Measurements from ENCODE around the gene POMC.
"Not testable (repeated sequence)": the region's sequence is repeated elsewhere in the genome, so short reads cannot be mapped to it uniquely, and the experiment has no call there.

POMC gene

DNA sequence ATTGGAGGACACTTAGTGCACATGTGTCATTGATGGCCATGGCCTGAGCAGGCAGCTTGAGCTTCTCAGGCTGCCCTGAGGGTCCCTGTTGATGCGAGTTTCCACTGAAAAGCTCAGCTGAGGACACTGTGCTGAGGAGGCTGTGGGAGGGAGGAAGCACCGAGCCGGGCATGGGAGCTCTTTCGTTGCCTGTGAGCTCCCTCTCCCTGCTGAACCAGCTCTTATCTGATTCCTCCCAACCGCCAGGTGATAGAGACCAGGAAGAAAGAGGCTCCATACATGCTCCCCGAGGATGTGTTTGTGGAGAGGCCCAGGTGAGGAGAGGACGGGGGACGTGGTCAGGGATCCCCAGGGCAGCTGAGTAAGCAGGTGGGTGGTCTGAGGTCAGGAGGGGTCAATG is 27.3 kb downstream of the POMC start:
- no peak for FAIRE-seq
- no peak for DNase-seq (ENCODE audit: insufficient read length, low spot score)

DNA sequence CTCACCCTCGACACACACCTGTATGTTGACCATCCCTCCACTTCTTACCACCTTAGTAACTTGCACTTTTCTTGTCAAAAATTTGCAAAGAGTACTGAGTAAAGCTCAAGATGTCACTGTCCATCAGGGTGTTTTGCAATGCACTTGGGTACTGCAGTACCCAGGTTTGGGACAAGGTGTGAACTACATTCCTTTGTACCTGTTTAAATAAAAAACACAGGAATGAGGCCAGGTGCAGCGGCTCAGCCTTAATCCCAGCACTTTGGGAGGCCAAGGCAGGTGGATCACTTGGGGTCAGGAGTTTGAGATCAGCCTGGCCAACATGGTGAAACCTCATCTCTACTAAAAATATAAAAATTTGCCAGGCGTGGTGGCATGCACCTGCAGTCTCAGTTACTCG is 27.8 kb downstream of the POMC start:
- not testable (repeated sequence) for FAIRE-seq; DNase-seq (ENCODE audit: insufficient read length, low spot score)

DNA sequence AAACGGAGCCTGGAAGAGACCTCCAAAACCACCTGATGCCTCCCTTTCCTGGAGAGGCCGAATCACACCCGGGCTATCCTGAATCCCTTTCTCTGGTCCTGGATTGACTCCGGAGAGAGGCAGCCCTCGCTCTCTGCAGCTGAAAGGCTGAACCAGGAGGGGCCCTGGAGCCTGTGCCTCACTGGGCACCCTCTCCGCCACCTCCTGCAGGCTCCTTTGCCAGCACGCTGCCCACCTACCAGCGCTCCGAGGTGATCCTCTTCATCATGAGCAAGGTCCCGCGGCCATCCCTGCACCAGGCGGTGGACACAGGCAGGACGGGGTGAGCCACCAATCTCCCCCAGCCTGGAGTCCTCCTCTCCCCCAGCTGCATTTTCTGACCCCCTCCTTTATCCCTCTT is 35.7 kb downstream of the POMC start:
- no peak for FAIRE-seq
- no peak for DNase-seq (ENCODE audit: insufficient read length, low spot score)

DNA sequence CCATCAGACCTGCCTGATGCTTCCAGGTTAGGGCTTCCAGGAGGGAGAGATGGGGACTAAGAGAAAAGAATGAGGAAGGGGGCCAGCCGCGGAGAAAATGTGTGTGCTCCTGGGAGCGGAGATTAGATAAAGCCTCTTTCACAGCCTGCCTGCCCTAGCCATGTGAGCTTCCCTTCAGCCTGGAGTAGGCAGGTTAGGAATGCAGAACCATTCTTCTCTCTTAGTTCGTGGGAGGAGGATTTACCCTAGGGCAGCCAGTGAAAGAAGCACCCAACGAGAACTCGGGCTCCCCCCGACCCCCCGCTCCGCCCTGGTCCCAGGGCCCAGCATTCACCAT is 36.1 kb downstream of the POMC start:
- no peak for FAIRE-seq
- no peak for DNase-seq (ENCODE audit: insufficient read length, low spot score)

DNA sequence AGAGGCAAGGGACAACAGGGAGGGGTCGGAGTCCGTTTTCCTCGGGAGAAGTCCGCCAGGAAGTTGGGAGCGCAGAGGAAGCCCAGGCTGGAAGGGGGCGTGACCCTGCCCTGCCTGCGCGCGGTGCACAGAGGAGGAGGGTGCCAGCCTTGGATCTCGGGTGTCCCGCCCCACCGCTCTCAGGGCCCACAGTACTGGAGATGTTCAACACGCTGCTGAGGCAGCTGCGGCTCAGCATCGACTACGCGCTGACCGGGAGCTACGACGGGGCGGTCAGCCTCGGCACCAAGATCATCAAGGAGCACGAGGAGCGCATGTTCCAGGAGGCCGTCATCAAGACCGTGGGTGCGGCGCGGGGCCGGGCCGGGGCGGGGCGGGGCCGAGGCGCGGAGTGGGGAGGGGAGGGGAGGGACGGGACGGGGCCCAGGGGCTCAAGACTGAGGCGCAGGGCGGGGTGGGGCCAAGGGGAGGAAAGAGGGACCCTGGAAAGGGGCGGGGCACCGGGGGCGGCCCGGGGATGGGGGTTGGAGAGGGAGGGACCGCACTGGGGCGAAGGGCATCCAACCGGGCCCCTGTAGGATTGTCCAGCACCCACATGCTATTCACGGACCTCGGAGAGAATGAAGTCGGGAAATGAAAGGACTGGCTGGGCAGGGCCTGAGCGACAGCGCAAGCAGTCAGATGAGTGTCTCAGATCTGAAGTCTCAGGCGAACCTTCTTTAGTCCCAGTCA is 36.6 kb downstream of the POMC start:
- FAIRE-seq (no peak), DNase-seq (ENCODE audit: insufficient read length, low spot score) (no peak)

DNA sequence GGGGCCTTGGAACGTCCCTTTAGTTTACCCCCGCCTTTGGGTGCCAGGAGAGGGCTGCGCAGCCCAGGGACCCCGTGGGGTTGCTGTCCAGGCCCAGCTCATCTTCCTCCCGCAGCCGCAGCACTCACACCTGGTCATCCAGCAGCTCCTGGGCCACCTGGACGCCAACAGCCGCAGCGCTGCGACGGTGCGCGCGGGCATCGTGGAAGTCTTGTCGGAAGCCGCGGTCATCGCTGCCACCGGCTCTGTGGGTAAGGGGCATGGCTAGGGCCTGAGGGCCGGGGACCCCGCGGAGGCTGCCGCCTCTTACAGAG is 37.2 kb downstream of the POMC start:
- FAIRE-seq (no peak), DNase-seq (ENCODE audit: insufficient read length, low spot score) (no peak)

DNA sequence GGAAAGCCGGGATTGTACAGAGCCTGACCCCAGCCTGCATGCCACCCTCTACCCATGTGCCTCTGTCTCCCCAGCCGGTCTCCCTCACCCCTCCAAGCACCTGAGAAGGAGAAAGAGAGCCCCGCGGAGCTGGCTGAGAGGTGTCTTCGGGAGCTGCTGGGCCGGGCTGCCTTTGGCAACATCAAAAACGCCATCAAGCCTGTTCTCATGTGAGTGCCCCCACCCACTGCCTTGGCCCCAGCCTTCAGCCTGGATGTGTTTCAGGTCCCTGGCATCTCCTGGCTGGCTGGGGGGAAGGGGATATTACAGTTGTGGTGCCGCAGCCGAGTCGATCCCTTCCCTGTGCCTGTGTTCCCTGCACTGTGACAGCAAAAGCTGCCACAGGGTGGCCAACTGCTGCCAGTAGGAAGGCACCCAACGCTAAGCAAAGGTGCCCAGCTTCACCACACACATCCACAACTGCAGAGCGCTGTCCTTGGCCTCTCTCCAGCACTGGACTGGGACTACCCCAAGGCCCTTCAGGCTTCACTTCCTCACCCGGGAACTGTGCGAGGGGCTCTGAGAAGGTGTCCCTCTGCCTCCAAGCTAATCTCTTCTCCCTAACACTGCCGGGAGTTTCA is 38.4 kb downstream of the POMC start:
- FAIRE-seq: no peak
- no peak for DNase-seq (ENCODE audit: insufficient read length, low spot score)

DNA sequence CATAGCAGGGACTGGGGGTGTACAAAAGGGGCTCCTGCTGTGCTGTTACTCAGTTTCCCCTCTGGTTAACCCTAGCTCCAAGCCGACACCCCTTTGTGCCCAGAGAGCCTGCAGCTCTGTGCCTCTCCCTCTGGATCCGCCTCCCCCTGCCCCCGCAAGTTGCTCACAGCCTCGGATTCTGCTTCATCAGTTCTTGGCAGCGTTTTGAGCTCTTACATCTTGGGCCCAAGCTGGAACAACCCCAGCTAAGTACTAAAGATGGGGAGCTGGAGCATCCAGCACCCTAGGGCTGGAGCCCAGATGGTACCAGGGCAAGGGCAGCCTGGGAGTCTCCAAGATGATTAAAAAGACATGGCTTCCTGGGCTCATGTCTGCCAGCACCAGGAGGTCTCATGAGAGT is 40.7 kb downstream of the POMC start:
- DNase-seq (ENCODE audit: insufficient read length, low spot score) (no peak), FAIRE-seq (no peak)

DNA sequence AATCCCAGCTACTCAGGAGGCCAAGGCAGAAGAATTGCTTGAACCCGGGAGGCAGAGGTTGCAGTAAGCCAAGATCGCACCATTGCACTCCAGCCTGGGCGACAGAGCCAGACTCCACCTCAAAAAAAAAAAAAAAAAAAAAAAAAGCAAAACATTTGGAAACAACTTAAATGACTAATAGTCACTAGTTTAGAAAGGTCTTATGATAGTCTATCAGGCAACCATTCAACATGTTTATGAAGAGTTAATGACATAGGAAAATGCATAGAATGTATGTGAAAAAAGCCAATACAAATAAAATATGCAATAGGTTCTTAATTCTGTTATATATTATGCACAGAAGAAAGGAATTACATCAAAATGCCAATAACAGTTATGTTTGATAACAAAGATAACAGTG is 41.3 kb downstream of the POMC start:
- not testable (repeated sequence) for DNase-seq (ENCODE audit: insufficient read length, low spot score); FAIRE-seq

DNA sequence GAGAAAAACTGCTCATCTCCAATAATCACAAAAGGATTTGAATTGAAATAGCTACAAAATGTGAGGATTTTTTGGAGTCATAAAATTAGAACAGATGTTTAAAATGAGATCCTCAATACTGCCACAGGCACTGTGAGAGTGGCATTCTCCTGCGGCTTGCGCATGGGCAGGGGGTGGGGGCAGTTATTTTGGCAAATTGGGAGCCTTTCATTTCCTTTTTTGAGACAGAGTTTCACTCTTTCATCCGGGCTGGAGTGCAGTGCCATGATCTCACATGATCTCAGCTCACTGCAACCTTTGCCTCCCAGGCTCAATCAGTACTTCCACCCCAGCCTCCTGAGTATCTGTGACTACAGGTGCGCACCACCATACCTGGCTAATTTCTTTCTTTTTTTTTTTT is 42.4 kb downstream of the POMC start:
- no peak for FAIRE-seq
- no peak for DNase-seq (ENCODE audit: insufficient read length, low spot score)

DNA sequence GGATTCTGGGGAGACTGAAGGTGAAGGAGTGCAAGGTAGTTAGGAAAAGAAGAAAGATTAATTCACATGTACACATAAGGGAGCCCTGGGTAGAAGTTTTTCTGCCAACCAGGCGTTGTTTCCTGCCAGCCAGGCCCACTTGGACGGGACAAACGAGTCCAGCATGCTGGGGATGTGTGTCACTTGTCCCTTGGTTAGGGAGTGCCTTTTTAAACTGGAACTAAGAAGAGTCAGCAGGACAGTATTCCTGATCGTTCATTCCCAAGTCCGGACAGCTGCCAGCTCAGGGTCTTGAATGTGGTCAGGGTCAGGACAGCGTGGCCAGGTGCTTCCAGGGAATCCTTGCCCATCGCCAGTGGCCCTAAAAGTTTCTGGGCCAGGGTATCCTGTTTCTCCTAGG is 43.2 kb downstream of the POMC start:
- no peak for DNase-seq (ENCODE audit: insufficient read length, low spot score)
- FAIRE-seq: no peak

DNA sequence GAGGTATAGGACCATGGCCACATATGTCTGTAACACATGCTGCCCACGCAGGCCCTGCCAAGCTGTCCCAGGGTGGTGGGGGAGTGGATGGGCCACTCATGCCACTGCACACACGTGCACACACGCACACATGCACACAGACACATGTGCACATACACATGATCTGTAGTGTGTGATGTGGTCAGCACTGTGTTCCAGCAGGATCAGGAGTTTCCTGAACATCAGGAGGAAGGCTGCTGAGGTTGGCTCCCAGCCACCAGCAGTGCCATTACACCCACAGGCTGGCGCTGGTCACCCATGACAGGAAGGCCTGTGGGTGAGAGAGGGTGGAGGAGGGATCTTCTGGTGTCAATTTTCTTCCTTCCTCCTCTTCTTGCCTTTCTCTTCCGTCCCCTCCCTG is 44.7 kb downstream of the POMC start:
- FAIRE-seq: no peak
- DNase-seq (ENCODE audit: insufficient read length, low spot score): no peak

DNA sequence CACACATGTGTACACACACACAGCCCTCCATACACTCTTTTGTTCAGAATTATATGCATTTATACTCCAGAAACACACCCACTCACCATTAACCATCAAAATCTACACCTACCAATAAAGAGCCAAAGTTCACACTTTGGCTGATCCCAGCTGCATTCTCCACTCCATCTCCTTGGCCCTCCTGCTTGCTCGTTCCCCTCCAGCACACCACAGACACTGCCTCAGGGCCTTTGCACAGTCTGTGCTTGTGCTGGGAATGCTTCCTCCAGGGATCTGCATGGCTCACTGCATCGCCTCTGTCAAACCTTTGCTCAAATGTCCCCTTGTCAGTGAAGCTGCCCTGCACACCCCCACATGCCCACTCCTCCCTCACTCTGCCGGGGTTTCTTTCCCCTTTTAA is 46.0 kb downstream of the POMC start:
- no peak for DNase-seq (ENCODE audit: insufficient read length, low spot score)
- no peak for FAIRE-seq

DNA sequence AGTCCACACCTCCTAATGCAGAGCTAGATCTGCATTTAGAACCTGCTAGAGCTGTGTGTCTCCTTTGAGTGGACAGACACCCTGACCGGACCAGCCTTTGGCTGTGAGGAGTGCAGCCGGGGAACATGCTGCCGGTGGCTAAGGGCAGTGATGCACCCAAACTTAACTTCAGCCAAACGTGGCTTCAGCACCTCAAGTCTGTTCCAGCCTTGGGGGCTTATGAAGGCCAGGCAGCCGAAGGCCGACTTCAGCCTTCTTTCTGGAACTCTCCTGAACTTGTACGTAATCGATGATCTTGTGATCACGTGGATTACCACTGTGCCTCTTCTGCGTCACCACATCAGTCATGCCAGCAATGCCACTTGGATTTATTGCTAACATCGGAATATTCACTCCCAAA is 49.1 kb downstream of the POMC start:
- DNase-seq (ENCODE audit: insufficient read length, low spot score): no peak
- FAIRE-seq: no peak

DNA sequence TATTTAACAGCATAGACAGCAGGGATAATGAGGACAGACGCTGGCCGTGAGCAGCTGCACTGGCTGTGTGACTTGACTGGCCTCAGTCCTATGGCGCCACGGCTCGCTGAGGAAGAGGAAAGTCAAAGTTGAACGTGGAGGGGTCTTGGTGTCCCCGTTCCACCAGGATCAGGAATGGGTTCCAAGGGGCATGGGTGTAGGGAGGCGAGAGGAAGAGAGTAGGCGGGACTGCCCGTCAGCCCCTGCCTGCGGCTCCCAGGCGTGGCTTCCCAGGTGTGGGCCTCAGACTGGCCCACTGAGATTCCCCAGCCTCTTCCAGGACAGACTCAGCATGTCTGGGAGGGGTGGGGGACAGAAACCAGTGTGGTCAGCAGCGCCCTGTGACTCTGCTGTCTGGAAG is 51.4 kb downstream of the POMC start:
- DNase-seq (ENCODE audit: insufficient read length, low spot score): no peak
- no peak for FAIRE-seq

DNA sequence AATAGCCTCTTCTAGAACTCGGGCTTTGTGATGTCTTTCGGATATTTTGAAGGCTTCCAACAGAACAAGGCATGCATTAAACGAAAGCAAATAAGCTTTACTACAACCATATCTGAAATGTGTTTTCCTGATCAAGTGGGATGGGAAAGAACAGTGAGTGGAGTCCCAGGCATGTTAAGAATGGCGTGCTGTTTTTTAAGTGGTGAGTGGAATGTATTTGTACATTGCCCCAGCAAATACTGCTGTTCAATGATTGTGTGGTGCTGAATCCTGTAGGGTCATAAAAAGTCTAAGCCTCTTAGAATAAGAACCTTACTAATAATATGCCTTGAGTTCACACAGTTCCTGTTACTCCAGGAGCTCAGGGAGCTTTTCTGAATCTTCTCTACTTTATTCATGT is 52.5 kb downstream of the POMC start:
- DNase-seq (ENCODE audit: insufficient read length, low spot score) (no peak), FAIRE-seq (no peak)

DNA sequence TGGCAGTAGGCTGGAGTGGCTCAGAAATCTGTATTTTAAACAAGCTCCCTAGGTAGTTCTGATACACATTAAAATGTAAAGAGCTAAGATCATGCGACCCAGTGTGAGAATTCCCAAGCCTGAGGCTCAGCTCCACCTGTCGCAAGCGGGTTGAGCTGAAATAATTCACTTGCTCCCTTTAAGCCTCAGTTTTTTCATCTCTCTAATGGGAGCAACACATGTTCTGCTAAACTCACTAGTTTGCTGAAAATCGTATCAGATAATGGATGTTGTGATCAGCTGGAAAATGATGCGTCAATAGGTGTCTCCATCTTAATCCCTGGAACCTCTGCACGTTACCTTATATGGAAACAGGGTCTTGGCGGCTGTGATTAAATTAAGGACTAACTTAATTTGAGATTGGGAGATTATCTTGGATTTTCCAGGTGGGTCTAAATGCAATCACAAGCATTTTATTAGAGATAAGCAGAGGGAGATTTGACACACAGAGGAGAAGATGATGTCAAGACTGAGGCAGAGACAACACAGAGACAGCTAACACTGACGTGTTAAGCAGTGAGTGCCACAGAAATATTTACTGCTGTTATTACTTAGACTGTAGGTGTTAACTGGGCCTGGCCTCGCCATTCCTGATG is 53.0 kb downstream of the POMC start:
- FAIRE-seq: no peak

DNA sequence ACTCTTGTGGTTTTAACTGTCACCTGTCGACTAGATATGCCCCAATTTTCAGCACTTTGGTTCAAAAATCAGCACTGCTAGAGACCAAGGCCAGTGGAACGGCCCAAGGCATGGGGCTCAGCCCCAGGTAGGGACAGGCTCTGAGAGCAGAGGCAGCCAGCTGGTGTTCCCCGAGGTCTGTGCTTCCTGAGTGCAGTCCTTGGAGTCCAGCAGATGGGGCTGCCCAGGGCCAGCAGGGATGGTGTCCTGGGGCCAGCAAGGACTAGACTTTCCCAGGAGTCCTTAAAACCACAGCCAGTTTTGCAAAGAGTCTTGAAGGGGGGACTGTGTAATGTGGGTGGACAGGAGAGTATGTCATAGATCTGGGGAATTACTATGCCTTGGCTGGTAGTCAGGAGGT is 56.3 kb downstream of the POMC start:
- no peak for DNase-seq (ENCODE audit: insufficient read length, low spot score)
- FAIRE-seq: no peak

More for the DNA sequence above, 53.0 kb downstream of the POMC start:
- no peak for DNase-seq (ENCODE audit: insufficient read length, low spot score)

Measured in GM19239 (cell line).